SHP77 (cell line): Measurements from ENCODE around the gene DOCK8.

Source experiments
- DNase-seq, 2 experiments: peaks; one replicate each; lab custom pipeline; 2025; lab: John Stamatoyannopoulos, UW

DOCK8 gene

GRCh38 chr9:495739-496138 is 281.1 kb downstream of the DOCK8 start:
- no peak for DNase-seq

- no peak for DNase-seq
Observed at GRCh38 chr9:503326-503725, 288.7 kb downstream of the DOCK8 start.

- DNase-seq: no peak
Observed at GRCh38 chr9:503881-504852, 289.5 kb downstream of the DOCK8 start, which contains the start of gene KANK1. TSS of gene KANK1 (plus strand) at chr9:504695.

GRCh38 chr9:504921-505740 is 290.5 kb downstream of the DOCK8 start:
- no peak for DNase-seq

- DNase-seq: no peak
Observed at GRCh38 chr9:505741-506059, 291.0 kb downstream of the DOCK8 start.

GRCh38 chr9:506281-506680 is 291.6 kb downstream of the DOCK8 start:
- DNase-seq: no peak

- no peak for DNase-seq
Observed at GRCh38 chr9:511861-512260, 297.2 kb downstream of the DOCK8 start.

- no peak for DNase-seq
Observed at GRCh38 chr9:512555-513272, 298.0 kb downstream of the DOCK8 start.
